Tibial artery (tissue), 4 donors: ENCODE measurements around the gene ZC3H4.

ENCODE experiments used
- DNase-seq, 2 donors: peaks; one replicate each; pipeline ENCODE4 v3.0.0-alpha.2; 2019
- H3K27ac ChIP-seq, 2 donors: fragments of 200-600 bp; sonication (generic) in 1 of 2; 1 replicate in 1 of 2; 2 replicates in 1 of 2; pipeline ENCODE4 v1.5.1; 2018 to 2019; ENCODE audit warnings: mild to moderate bottlenecking in 1 of 2
- H3K27me3 ChIP-seq, 2 donors: fragments of 200-600 bp; sonication (generic) in 1 of 2; one replicate each; pipeline versions ENCODE4 v1.5.1 to v1.6.0; 2016 to 2019
- H3K36me3 ChIP-seq, 3 donors: fragments of 200-600 bp; sonication (generic) in 2 of 3; one replicate each; pipeline ENCODE4 v1.5.1; 2016 to 2019; ENCODE audit warnings: mild to moderate bottlenecking in 2 of 3
- H3K4me1 ChIP-seq, 4 donors: fragments of 200-600 bp; sonication (generic) in 2 of 4; 1 replicate in 3 of 4; 2 replicates in 1 of 4; pipeline ENCODE4 v1.5.1; 2016 to 2019
- H3K4me3 ChIP-seq, 2 donors: fragments of 200-600 bp; sonication (generic) in 1 of 2; 1 replicate in 1 of 2; 2 replicates in 1 of 2; pipeline ENCODE4 v1.5.1; 2018 to 2019; ENCODE audit warnings: mild to moderate bottlenecking in 2 of 2
- H3K9me3 ChIP-seq, 3 donors: fragments of 200-600 bp; sonication (generic) in 1 of 3; one replicate each; pipeline ENCODE4 v1.5.1; 2016 to 2019
- intact Hi-C: fragments of 100-400 bp; cut with DNase I; formaldehyde crosslinking; loops from one replicate; pipeline ENCODE4 v1.15.0; 2023; ENCODE audit warnings: low total_unique reads
- TF ChIP-seq, protein P1 (sequence below), 2 experiments: fragments of 200-600 bp in 1 of 2; fragments of 450-650 bp in 1 of 2; IDR thresholded peaks; one replicate each; pipeline ENCODE4 v1.5.1; 2017 to 2019; ENCODE audit warnings: antibody characterized with exemption in 2 of 2, mild to moderate bottlenecking in 1 of 2, moderate library complexity in 1 of 2

Gene ZC3H4

DNA sequence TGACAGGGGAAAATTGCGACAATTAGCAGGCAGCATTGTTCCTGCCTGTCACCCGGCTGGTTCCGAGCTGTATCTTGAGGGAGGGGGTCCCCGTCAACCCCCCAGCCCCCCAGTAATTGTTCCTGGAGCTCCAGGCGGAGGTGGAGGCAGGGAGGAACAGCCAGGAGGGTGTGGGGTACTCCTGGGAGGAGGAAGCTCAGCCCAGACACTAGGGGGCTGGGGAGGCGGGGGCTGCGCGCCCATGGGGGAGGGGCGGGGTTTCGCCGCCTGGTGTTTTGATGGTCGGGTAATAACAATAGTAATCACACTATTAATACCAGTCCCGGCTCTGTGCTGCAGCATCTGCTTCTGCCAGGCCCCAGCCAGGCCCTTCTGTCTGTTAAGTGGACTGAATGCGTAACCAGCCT is 85.4 kb downstream of the ZC3H4 start:
- peaks cover 0 to 5% (median under 1%) of the 10 kb centered on the region in 4 donors for H3K4me1 ChIP-seq
- intact Hi-C loops, result loop anchor here (10.0 kb wide), 1 partner anchor 97 kb away; no protein-coding TSS in a partner anchor
- no peak for DNase-seq
- H3K36me3 ChIP-seq, result no peaks in the 10 kb centered on the region
- H3K27me3 ChIP-seq, result peaks cover 0 to 75% of the 10 kb centered on the region in 2 donors
- no peaks in the 10 kb centered on the region for H3K9me3 ChIP-seq
- TF ChIP-seq, protein P1, sequence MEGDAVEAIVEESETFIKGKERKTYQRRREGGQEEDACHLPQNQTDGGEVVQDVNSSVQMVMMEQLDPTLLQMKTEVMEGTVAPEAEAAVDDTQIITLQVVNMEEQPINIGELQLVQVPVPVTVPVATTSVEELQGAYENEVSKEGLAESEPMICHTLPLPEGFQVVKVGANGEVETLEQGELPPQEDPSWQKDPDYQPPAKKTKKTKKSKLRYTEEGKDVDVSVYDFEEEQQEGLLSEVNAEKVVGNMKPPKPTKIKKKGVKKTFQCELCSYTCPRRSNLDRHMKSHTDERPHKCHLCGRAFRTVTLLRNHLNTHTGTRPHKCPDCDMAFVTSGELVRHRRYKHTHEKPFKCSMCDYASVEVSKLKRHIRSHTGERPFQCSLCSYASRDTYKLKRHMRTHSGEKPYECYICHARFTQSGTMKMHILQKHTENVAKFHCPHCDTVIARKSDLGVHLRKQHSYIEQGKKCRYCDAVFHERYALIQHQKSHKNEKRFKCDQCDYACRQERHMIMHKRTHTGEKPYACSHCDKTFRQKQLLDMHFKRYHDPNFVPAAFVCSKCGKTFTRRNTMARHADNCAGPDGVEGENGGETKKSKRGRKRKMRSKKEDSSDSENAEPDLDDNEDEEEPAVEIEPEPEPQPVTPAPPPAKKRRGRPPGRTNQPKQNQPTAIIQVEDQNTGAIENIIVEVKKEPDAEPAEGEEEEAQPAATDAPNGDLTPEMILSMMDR (IDR thresholded peaks at IDR 0.05), result no peak
- no peak overlapping the region for H3K4me3 ChIP-seq
- no peak overlapping the region for H3K27ac ChIP-seq

GRCh38 chr19:47027586-47028088 is 85.9 kb downstream of the ZC3H4 start:
- peaks cover 0 to 77% of the 10 kb centered on the region in 2 donors for H3K27me3 ChIP-seq
- H3K27ac ChIP-seq, result no peak overlapping the region
- H3K4me3 ChIP-seq, result no peak overlapping the region
- H3K36me3 ChIP-seq, result no peaks in the 10 kb centered on the region
- DNase-seq, result no peak
- intact Hi-C loops, result loop anchor here (10.0 kb wide), 1 partner anchor 97 kb away; no protein-coding TSS in a partner anchor
- no peaks in the 10 kb centered on the region for H3K9me3 ChIP-seq
- H3K4me1 ChIP-seq, result peaks cover 0 to 11% (median 3%) of the 10 kb centered on the region in 4 donors
- TF ChIP-seq, protein P1 (IDR thresholded peaks at IDR 0.05), result no peak

DNA sequence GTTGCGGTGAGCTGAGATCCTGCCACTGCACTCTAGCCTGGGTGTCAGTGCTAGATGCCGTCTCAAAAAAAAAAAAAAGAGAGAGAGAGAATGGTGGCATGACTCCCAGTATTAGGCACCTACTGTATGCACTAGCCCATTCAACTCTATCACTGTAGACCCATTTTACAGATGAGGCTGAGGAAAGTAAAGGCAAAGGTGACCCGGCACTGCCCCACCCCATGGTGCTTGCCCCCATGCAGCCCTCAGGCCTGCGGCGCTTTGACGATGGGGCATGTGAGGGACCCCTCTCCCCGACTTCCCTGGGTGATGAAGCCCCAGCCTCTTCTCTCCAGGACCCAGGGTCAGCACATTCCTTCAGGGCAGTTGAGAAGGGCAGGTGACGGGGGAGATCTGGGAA is 86.7 kb downstream of the ZC3H4 start:
- Histone ChIP-seq H3K36me3 (no peaks in the 10 kb centered on the region), H3K9me3 (no peaks in the 10 kb centered on the region), H3K27ac (no peak overlapping the region), H3K4me1 (peaks cover 0 to 18% (median 7%) of the 10 kb centered on the region in 4 donors), H3K4me3 (no peak overlapping the region), H3K27me3 (peaks cover 0 to 77% of the 10 kb centered on the region in 2 donors)
- TF ChIP-seq, protein P1 (IDR thresholded peaks at IDR 0.05), result no peak
- intact Hi-C loops, result loop anchor here (10.0 kb wide), 1 partner anchor 98 kb away; no protein-coding TSS in a partner anchor
- DNase-seq, result no peak

GRCh38 chr19:47026156-47026555 is 87.4 kb downstream of the ZC3H4 start:
- Histone ChIP-seq H3K36me3 (no peaks in the 10 kb centered on the region), H3K27me3 (peaks cover 0 to 80% of the 10 kb centered on the region in 2 donors), H3K9me3 (no peaks in the 10 kb centered on the region), H3K4me3 (no peak overlapping the region), H3K4me1 (peaks cover 0 to 26% (median 15%) of the 10 kb centered on the region in 4 donors), H3K27ac (no peak overlapping the region)
- DNase-seq, result no peak
- TF ChIP-seq, protein P1 (IDR thresholded peaks at IDR 0.05), result no peak
- intact Hi-C loops, result loop anchor here (10.0 kb wide), 1 partner anchor 99 kb away; no protein-coding TSS in a partner anchor

DNA sequence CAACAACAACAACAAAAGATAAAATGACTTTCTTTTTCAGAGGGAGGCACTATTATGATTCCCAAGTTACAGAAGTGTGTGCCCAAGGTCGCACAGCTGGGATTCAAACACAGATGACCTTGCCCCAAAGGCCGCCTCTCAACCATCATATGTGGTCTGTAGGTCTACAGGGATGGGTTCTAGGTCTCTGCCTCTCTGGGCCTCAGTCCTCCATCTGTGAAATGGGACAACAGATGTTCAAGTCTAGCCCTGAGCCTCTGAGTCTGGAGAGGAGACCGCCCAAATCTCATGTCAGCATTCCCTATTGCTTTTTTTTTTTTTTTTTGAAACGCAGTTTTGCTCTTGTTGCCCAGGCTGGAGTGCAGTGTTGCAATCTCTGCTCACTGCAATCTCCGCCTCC is 89.1 kb downstream of the ZC3H4 start:
- DNase-seq, result no peak
- intact Hi-C loops, result loop anchor here (10.0 kb wide), 1 partner anchor 100 kb away; no protein-coding TSS in a partner anchor
- Histone ChIP-seq H3K27ac (no peak overlapping the region), H3K4me3 (no peak overlapping the region), H3K9me3 (no peaks in the 10 kb centered on the region), H3K27me3 (peaks cover 0 to 88% of the 10 kb centered on the region in 2 donors), H3K4me1 (peaks cover 0 to 42% (median 28%) of the 10 kb centered on the region in 4 donors), H3K36me3 (no peaks in the 10 kb centered on the region)
- TF ChIP-seq, protein P1 (IDR thresholded peaks at IDR 0.05), result no peak
